SK-N-MC (cell line): Measurements from ENCODE around the gene ATP8B1.

Experiments
- EZH2 ChIP-seq: fragments of 200-600 bp; sonication (generic); IDR thresholded peaks from one replicate; pipeline ENCODE4 v1.6.1; 2017; ENCODE audit warnings: antibody characterized with exemption
- FOXP2 ChIP-seq: optimal IDR thresholded peaks from 2 replicates; pipeline ENCODE3; 2011; ENCODE audit warnings: mild to moderate bottlenecking, moderate library complexity; ENCODE audit not compliant: insufficient read depth; ENCODE audit errors: extremely low read length, control extremely low read depth
- POLR2AphosphoS5 ChIP-seq: IDR thresholded peaks from 2 replicates; pipeline ENCODE4 v1.6.1; 2012; ENCODE audit warnings: mild to moderate bottlenecking, low read depth, low read length, borderline replicate concordance

DNA sequence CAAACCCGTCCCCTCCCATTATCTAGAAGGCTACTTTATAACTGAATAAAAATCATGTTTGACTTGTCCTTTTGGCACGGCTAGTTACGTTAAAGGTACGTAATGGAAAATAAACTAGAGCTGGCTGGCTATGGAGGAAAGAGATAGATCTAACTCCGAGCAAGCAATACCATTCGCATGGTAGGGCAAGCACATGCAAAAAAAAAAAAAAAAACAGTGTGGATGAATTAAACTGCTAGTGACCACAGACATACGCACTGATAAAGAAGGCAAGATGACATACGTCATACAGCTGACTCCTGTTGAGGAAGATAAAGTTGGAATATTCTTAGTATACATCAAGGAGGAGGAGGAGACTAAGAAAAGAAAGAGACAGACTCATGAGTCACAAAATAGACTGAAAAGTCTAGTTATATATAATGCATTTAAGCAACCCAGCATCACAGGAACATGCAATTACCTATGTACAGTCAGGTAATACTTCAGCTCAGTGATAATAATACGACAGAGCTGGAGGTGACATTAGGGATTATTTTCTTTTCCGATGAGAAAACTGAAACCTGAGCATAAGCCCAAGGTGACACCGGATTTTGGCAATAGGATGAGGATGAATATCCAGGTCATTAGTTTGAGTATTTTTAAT, 143.5 kb downstream of the ATP8B1 start:
- no peak for TF ChIP-seq FOXP2
- TF ChIP-seq POLR2AphosphoS5 = no peak
- TF ChIP-seq EZH2 = no peak
